ENCODE measurements around the gene PDE10A. TPM values are rescaled to one million over a fixed set of nuclear protein-coding genes. Genes with fewer than 3 reads are reported as not detected.

PDE10A gene
- total and polyA plus RNA-seq, 9 of the 15 experiments (the other 6 are each of a cell fraction or from before 2014, with no cell fraction given): 0.04 TPM; not detected in 8

- ChIA-PET CTCF (ENCODE audit: low intra/inter-chr PET ratio) (no interaction called here), POLR2A (interaction anchor here (0.7 kb wide), 1 partner anchor 1615 kb away, joined by 3 read pairs; no protein-coding TSS in a partner anchor)
- no TSS peak for BruUV-seq (replicated peaks)
- H3K4me2 ChIP-seq (ENCODE audit: insufficient read depth, low read length): no peak overlapping the region
- 0% methylated on average over 5 of the region's 5 CpGs for WGBS (ENCODE audit: insufficient coverage, low coverage, missing lambda C conversion rate)
- no peak overlapping the region for H3K27ac ChIP-seq (ENCODE audit: extremely low read depth, low read depth, low read length)
- TF ChIP-seq ZNF507 (tag; conservative IDR thresholded peaks at IDR 0.05): no peak
- H2AFZ ChIP-seq (ENCODE audit: low read depth, low read length): no peak overlapping the region
- peaks cover 5% of the 10 kb centered on the region; the same call in 1 of the 2 replicates for H3K9me3 ChIP-seq (replicated peaks; ENCODE audit: control insufficient read depth, insufficient read depth, low read depth, low read length)
- in situ Hi-C loops (cut with MboI): no loop called here
- no peak overlapping the region for H3K4me3 ChIP-seq
- H3K36me3 ChIP-seq (ENCODE audit: control insufficient read depth, insufficient read depth, low read length): no peaks in the 10 kb centered on the region
- H3K9ac ChIP-seq (ENCODE audit: insufficient read depth in 1 of 2, low read depth in 2 of 2, low read length in 2 of 2): no peak overlapping the region
- no peaks in the 10 kb centered on the region for H3K79me2 ChIP-seq (ENCODE audit: control insufficient read depth, insufficient read depth, low read length)
- H3K4me1 ChIP-seq (replicated peaks in 1 of 2; ENCODE audit: control insufficient read depth in 2 of 2, insufficient read depth in 2 of 2, low read length in 2 of 2): no peaks in the 10 kb centered on the region
- DNase-seq (ENCODE audit: extremely low read depth in 1 of 4, low spot score in 3 of 4) (no peak), ATAC-seq (no peak), FAIRE-seq (no peak)
- intact Hi-C loops (cut with micrococcal nuclease): no loop called here
- H4K20me1 ChIP-seq (replicated peaks; ENCODE audit: control insufficient read depth, insufficient read depth, low read length): no peaks in the 10 kb centered on the region
- no peaks in the 10 kb centered on the region for H3K9me1 ChIP-seq (ENCODE audit: control insufficient read depth, insufficient read depth, low read length)
- no peaks in the 10 kb centered on the region for H3K27me3 ChIP-seq (ENCODE audit: control insufficient read depth in 2 of 2, insufficient read depth in 2 of 2, low read length in 2 of 2)
Measured at GRCh38 chr6:165340532-165340931, 322.5 kb downstream of the PDE10A start.

- Histone ChIP-seq H3K4me1 (replicated peaks in 1 of 2; ENCODE audit: control insufficient read depth in 2 of 2, insufficient read depth in 2 of 2, low read length in 2 of 2) (no peaks in the 10 kb centered on the region), H3K4me2 (ENCODE audit: insufficient read depth, low read length) (no peak overlapping the region), H3K9ac (ENCODE audit: insufficient read depth in 1 of 2, low read depth in 2 of 2, low read length in 2 of 2) (no peak overlapping the region), H3K9me1 (ENCODE audit: control insufficient read depth, insufficient read depth, low read length) (no peaks in the 10 kb centered on the region), H3K9me3 (replicated peaks; ENCODE audit: control insufficient read depth, insufficient read depth, low read depth, low read length) (peaks cover 3% of the 10 kb centered on the region; the same call in 1 of the 2 replicates), H2AFZ (ENCODE audit: low read depth, low read length) (no peak overlapping the region), H4K20me1 (replicated peaks; ENCODE audit: control insufficient read depth, insufficient read depth, low read length) (no peaks in the 10 kb centered on the region), H3K27me3 (ENCODE audit: control insufficient read depth in 2 of 2, insufficient read depth in 2 of 2, low read length in 2 of 2) (no peaks in the 10 kb centered on the region), H3K36me3 (ENCODE audit: control insufficient read depth, insufficient read depth, low read length) (no peaks in the 10 kb centered on the region), H3K79me2 (ENCODE audit: control insufficient read depth, insufficient read depth, low read length) (no peaks in the 10 kb centered on the region), H3K4me3 (no peak overlapping the region), H3K27ac (ENCODE audit: extremely low read depth, low read depth, low read length) (no peak overlapping the region)
- CTCF ChIA-PET (ENCODE audit: low intra/inter-chr PET ratio): no interaction called here
- intact Hi-C loops (cut with micrococcal nuclease) (no loop called here), in situ Hi-C loops (cut with MboI) (no loop called here)
- FAIRE-seq: no peak
- WGBS (ENCODE audit: insufficient coverage, low coverage, missing lambda C conversion rate): 2% methylated on average over 7 of the region's 7 CpGs
- BruUV-seq (replicated peaks): no TSS peak
- POLR2A ChIA-PET: no interaction called here
- ATAC-seq: no peak
- DNase-seq (ENCODE audit: extremely low read depth in 1 of 4, low spot score in 3 of 4): no peak
- no peak for TF ChIP-seq CBFA2T3 (IDR thresholded peaks at IDR 0.05)
- no peak for TF ChIP-seq MBD1 (CRISPR knock-in tag; IDR thresholded peaks at IDR 0.05)
- TF ChIP-seq TAF7 (tag; IDR thresholded peaks at IDR 0.05): no peak
Measured at GRCh38 chr6:165325609-165326008, 337.4 kb downstream of the PDE10A start.
